Left renal cortex interstitium (tissue), 4 donors: ENCODE measurements around the gene EGF. TPM values are rescaled to one million over a fixed set of nuclear protein-coding genes. Genes with fewer than 3 reads are reported as not detected.

Experiments
- DNase-seq, 4 donors: peaks; one replicate each; pipeline ENCODE4 v3.0.0-alpha.2; 2013; ENCODE audit warnings: low read depth in 4 of 4, low spot score in 2 of 4, missing footprints in 1 of 4
- polyA plus RNA-seq, 4 donors: library from polyadenylated mRNA; unstranded; fragments of 120-200 nt; gene quantifications; one replicate each; pipeline ENCODE4 v1.2.1, GENCODE V29; 2013; ENCODE audit not compliant: insufficient read length in 4 of 4

Gene EGF
- polyA plus RNA-seq, 4 donors, result 2.4 to 6.4 (median 4.2) TPM

DNA sequence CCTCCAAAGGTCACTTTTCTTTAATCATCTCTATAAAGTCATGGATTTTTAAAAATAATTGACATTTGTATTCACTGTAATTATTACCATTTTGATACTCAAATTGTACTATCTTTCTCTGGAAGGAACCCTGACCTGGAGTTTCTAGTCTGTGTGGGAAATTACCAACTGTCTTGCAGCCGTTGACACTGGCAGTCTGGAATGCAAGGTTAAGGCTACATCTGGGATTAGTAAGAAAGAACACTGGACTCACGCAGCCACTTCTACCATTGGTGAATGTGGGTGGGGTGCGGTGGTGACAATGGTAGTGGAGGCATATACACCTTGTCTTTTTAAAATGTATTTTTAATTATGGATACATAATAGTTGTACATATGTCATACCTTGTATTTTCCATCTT lies 40.9 kb downstream of the EGF start:
- no peak for DNase-seq

DNA sequence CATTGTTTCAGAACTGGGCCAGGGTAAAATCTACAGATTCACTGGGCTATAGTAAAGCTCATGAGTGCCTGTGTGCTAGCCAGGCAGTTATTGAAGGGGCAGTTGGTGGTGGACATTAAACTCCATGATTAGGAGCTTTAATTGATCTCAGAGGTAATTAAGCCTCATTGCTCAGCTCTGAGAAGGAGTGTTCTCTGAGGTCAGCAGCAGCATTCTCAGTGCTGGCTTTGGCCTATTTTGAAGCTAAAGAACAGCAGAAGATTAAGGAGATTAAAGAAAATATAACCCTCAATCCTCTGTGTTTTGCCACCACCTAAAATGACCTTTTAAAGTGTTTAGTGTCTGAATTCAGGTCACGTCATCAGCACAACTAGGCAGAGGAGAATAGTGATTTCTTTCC lies 42.5 kb downstream of the EGF start:
- no peak for DNase-seq

DNA sequence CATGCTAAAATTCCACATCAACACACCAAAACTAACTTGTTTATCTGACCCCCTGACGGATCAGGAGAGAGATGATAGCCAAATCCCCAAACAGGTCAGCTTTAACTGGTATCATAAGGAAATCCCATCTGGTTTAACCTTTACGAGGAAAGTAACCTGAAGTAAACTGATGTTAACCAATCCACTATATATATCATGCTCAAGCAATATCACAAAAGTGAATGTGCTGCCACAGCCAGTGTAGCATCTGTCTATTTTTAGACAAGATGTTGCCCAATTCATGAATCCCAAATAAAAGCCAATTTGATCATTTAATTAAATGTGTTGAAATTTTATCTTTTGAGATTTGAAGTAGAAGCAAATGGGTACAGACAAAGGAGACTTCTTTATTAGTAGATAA lies 44.5 kb downstream of the EGF start:
- no peak for DNase-seq

DNA sequence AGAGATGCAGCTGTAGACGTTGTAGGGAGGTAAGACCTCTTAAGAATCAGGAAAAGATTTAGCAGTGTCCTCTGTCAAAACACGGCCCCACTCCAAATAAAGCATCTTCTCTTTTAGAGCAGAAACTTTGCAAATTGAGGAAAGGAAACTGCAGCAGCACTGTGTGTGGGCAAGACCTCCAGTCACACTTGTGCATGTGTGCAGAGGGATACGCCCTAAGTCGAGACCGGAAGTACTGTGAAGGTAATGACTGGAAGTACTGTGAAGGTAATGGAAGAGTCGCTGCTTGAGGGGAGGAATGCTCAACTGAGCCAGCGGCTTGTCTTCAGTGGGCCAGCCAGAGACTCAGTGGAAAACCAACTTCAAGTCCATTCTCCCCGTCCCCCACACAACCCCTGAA lies 46.5 kb downstream of the EGF start:
- no peak for DNase-seq

DNA sequence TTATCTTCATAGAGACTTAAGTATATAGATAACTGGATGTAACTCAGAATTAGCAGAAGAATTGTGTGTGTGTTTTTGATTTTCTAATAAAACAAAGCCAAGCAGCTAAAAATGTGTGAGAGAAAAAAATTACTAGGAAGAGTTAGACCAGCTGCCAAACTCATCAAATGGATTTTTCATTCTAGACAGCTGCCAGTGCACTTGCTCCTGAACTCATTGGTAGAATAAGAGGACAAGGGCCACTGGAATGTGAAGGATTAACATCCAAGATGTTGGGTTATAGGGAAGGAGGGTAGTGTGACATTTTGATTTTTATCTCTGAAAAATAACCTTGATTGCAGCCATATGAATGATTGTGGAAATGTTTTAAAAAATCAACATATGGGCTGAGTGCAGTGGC lies 49.7 kb downstream of the EGF start:
- DNase-seq, result no peak

DNA sequence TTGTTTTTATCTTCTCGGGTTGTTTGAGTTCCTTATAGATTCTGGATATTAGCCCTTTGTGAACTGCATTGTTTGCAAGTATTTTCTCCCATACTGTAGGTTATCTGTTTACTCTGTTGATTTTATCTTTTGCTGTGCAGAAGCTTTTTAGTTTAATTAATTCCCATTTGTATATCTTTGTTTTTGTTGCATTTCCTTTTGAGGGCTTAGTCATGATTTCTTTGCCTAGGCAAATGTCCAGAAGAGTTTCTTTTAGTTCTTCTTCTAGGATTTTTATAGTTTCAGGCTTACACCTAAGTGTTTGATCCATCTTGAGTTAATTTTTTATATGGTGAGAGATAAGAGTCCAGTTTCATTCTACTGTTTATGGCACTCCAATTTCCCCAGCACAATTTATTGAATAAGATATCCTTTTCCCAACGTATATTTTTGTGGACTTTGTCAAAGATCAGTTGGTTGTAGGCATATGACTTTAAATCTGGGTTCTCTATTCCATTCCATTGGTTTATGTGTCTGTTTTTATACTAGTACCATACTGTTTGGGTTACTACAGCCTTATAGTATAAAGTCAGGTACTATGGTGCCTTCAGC lies 54.3 kb downstream of the EGF start:
- no peak for DNase-seq

DNA sequence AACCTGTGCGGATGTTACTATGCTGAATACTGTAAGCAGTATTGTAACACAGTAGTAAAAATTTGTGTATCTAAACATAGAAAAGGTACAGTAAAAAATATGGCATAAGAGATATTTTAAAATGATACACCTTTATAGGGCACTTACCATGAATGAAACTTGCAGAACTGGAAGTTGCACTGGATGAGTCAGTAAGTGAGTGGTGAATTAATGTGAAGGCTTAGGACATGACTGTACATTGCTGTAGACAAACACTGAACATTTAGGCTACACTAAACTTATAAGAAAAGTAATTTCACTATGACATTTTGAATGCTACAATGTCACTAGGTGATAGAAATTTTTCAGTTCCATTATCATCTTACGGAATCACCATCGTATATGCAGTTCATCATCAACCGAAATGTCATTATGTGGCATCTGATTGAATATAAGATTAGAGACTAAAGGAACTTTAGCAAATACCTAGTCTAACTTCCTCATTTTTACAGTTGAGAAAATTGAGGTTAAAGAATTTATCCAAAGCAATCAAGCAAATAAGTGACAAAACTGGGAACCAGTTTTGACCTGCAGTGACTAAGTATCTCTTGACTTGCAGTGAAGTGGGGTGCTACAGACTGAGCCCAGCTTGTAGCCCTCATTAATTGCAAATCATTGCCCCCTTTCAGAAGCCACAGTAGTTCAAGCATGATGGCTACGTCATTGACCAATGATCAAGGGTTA lies 55.3 kb downstream of the EGF start:
- no peak for DNase-seq

DNA sequence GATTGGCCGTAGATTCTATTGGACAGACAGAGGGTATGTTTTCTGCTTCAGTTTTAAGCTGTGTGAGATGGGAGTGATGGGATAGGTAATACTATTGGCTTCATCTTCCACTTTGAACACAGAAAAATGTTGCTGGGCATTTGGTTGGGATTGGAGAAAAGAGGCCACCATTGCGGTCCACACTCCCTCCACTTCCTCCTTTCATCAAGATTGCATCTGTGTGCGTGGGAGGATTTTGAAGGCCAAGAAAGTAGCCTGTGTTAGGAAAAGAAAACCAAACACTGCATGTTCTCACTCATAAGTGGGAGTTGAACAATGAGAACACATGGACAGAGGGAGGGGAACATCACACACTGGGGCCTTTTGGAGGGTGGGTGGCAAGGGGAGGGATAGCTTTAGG lies 56.4 kb downstream of the EGF start:
- DNase-seq, result no peak

DNA sequence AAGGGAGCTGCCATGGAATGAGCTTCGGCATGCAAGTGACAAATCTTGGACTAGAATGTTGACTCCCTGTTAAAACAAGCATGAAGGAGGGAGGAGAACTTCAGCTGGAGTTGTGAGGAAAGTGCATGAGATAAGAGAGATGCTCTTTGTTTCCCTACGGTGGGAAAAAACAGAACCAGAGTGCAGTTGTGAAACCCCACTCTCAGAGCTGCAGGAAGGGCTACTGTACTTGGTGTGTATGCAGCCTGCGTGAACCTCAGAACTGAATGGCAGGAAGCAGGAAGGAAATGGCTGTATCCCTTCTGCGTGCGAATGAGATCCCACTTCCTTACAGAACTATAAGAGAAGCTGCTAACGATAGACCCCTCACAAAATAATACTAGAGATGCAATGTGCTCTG lies 57.2 kb downstream of the EGF start:
- no peak for DNase-seq

DNA sequence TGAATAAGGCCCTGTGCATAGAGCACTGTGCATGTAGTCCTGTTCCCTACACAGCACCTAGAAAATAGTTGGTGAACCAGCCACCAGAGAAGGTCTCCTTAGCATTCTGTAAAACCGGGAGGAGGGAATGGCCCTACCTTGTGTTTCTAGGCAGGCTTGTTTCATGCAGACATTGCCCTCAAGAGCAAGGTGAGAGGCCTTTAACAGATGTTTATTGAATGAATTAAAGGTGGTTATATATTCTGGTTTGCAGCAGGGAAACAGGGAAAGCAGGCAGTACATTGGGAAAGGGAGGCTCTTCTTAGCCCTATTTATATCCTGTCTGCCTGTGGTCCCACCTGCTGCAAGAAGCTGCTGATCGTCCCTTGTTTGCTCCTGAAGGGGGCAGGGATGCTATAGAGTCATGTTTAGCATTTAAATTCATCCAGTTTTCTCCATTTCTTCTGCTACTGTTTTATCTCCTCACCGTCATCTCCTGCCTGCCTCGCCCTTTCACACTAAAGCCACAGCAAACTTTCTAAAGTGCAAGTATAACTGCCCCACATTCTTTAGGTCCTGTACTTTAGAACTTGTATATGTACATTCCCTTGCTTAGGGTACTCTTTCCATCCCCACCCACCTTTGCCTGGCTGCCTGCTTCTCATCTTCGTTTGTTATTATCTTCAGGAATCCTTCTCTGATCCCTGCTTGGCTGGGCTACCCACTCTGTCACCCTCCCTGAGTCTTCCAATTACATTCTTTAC lies 60.3 kb downstream of the EGF start:
- no peak for DNase-seq

DNA sequence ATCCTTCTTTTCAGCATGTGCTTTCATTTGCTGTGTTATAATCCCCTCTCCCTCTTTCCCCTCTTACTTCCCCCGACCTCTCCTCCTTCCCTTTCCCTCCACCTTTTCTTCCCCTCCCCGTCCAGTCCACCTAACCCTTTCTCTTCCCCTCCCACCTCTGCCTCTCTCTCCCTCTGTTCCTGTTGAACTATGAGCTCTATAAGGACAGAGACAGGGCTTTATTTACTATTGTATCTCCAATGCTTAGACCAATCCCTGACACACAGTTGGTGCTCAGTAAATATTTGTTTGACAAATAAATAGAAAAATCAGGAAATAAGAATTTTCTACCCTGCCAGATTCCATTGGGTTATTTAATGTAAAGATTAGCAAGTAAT lies 60.8 kb downstream of the EGF start:
- no peak for DNase-seq

DNA sequence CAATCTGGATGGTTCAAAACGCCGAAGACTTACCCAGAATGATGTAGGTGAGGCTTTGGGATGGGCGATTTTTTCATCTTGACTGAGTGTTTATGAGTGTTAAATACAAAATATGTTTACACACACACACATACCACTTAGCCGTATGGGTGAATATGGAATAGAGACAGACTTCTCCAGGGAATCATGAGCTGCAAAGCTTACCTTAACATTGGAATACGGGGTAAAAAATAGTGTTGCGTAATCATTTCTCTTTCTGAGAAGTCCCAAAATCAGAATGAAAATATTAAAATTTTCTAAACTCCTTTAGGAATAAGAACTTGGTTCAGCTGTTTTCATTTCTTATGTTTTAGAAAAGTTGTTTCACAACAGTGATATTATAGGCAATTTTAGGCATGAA lies 63.5 kb downstream of the EGF start:
- no peak for DNase-seq

DNA sequence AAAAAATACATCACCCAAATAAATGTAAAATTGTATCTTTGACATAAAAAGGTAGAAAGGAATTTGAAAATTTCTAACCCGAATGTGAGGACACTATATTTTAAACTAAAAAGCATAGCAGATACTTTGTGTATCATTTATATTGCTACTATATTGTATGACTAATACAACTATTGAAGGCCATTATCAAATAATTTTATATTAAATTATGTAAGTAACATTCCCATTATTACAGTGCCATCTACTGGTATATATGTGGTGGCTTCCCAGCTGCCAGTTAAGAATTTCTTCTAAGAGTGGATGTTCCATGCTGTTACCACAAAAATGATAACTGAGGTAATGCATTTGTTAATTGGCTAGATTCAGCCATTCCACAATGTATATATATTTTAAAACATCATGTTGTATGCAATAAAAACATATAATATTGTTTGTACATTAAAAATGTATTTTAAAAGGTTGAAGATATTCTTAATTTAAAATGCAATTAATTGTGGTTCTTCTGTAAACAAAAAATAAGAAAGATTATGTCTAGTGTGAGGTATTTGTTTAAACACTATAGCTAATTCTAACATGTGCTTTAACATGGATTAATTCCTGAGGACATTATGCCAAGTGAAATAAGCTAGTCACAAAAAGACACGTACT lies 65.3 kb downstream of the EGF start:
- DNase-seq, result no peak

DNA sequence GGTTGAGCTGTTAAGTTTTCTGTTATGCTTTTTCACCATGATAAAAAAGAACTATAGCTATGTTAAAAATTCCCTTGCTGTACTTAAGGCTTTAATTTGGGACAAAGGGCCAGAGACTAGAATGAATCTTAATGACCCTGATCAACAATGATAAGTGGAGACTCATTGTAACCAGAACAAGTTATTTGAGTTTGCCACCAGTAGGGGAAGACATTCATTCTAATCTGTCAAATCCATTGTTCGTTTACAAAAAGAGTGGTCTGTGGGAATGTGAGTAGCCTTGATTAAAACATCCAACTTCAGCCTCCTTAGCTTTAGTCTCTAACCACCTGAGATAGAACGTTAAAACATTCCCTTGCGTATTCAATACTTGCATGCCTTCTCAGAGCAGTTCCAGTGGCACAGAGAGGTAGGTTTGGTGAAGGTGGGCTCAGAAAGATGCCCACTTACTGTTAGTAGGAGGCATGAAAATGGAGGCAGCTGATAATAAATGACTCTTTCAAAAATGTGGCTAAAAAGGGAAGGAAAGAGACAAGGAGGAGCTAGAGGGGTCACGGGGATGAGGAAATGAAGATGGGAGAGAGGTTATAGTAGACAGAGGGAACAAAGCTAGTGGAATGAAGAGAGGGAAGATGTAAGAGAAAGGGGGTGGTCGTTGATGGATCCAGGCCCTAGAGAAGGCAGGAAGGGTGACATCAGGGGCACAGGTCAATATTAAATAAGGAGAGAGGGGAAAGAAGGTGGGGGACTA lies 66.2 kb downstream of the EGF start:
- no peak for DNase-seq

DNA sequence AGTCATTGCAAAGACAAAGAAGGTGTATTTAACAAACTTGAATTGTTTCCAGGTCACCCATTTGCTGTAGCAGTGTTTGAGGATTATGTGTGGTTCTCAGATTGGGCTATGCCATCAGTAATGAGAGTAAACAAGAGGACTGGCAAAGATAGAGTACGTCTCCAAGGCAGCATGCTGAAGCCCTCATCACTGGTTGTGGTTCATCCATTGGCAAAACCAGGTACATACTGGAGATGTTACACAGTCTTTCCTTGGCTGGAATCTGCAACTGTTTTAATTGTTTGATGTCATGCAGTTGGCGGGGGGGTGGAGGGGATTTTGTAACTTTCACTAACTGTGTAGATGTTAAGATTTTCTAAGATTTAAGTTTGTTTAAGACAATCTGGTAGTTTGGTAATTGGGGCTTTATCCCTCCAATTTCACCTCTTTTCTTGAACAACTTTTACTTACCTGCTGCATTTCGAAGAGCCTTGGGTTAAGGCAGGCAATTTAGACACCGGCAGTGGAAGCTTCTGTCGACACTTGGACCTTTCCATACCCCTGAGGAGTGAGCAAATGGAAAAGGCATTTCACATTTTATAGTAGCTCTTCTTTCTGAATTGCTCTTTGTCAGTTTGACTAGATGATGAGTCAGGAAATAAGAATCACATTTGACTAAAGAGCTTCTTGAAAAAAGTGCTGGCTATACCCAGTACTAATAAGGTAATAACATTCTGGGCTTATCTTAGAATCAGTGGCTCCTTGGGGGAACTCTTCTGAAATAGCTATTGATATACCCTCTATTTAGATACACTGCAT lies 67.4 kb downstream of the EGF start:
- DNase-seq, result no peak

DNA sequence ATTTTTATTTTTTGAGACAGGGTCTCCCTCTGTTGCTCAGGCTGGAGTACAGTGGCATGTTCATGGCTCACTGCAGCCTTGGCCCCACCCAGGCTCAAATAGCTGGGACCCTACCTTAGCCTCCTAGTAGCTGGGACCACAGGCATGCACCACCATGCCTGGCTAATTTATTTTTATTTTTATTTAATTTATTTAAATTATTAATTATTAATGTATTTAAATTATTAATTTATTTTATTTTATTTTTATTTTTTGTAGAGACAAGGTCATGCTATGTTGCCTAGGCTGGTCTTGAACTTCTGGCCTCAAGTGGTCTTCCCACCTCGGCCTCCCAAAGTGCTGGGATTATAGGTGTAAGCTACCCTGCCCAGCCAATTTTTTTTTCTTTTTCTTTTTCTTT lies 69.3 kb downstream of the EGF start:
- DNase-seq, result no peak

DNA sequence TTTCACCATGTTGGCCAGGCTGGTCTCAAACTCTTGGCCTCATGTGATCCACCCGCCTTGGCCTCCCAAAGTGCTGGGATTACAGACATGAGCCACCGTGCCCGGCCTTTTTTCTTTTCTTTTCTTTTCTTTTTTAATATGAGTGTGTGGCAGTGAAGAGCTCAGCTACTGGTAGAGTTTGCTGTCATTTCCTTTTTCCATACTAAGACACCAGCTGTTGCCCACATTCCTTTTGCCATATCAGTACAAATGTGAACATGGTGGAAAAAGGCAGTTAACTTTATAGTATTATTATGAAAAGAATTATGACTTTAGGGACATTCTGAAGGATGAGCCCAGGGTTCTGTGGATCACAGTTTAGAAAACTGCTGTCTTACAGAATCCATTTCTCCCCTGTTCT lies 69.8 kb downstream of the EGF start:
- DNase-seq, result no peak

DNA sequence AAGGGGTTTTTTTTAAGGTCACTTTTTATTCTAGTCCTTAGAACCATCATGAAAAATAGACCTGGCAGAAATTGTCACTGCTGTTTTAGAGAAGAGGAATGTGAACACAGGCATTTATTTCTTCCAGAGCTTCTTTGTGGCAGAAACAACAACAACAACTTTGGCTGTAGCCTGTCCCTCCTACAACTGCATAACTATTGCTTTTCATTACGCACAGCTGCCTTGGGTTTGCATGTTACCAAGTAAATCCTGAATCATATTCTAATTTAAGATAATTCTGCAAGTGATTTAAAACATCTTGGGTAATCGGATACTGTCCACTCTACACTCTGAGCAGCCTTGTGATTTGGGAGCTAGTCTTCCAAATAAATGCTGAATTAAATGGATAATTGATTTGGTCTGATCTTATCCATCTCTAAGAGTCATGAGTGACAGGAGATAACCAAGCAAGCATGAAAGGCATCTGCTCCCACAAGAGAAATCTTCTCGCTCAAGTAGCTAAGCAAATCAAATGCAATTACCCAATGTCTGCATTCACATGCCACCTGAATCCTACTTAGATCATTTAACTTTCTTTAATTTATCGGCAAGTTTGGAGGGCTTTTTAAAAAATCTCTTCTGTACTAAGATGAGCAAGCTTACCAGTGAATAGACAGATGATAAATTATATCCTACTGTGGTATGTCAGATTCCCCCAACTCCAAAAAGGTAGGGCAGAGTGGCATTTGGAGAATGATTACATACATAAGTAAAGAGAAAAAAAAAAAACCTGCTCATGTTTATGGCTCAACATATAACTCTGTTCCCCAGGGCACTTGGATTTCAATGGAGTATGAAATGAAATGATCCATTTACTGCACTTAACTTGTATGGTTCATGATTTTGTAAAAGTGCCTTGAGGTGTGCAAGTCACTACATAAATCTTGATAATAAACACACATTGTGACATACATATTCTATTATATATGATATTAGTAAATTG lies 73.6 kb downstream of the EGF start:
- DNase-seq, result no peak

DNA sequence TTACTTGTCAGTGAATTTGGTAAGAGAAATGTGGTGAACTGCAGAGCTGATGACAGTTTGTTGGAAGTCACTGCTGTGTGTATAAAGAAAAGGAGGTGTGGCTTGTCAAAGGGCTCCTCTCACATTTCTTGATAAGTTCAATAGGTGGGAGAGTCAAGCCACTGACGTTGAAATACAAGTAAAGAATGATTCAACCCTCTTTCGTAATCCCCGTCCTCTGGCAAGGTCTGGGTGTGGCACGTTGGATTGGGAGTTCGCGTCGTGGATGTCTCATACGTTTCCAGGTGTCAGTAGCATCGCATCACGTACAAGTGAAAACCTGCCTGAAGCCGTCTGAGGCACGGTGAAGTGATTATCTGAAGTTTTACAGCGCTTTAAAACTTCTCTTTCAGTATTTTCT lies 76.4 kb downstream of the EGF start:
- no peak for DNase-seq
